IgD-negative memory B cell (primary cell): ENCODE measurements around the gene SAMD4B. TPM values are rescaled to one million over a fixed set of nuclear protein-coding genes. Genes with fewer than 3 reads are reported as not detected.

Experiments
- H3K27ac Mint-ChIP-seq, 3 donors: one replicate each; pipeline ENCODE4 v1.8.0; 2020 to 2022; ENCODE audit warnings: mild to moderate bottlenecking in 3 of 3, mixed read lengths in 3 of 3, moderate library complexity in 1 of 3
- H3K27me3 Mint-ChIP-seq: one replicate; pipeline ENCODE4 v1.8.0; 2021; ENCODE audit warnings: mixed read lengths
- H3K36me3 Mint-ChIP-seq: one replicate; pipeline ENCODE4 v1.8.0; 2020; ENCODE audit warnings: mild to moderate bottlenecking, mixed read lengths
- H3K4me1 Mint-ChIP-seq, 3 donors: one replicate each; pipeline ENCODE4 v1.8.0; 2020 to 2022; ENCODE audit warnings: mixed read lengths in 3 of 3, mild to moderate bottlenecking in 1 of 3
- H3K4me3 Mint-ChIP-seq, 4 donors: one replicate each; pipeline ENCODE4 v1.8.0; 2020 to 2022; ENCODE audit warnings: mild to moderate bottlenecking in 4 of 4, mixed read lengths in 4 of 4, moderate library complexity in 3 of 4
- H3K9me3 Mint-ChIP-seq, 3 donors: one replicate each; pipeline ENCODE4 v1.8.0; 2020 to 2021; ENCODE audit warnings: mixed read lengths in 3 of 3, mild to moderate bottlenecking in 1 of 3
- polyA plus RNA-seq: library from polyadenylated mRNA; unstranded; fragments of 300-500 nt; fragmentation: Illumina TruSeq; gene quantifications from one replicate; pipeline ENCODE4 v1.2.3, GENCODE V29; 2021

The SAMD4B gene
- polyA plus RNA-seq, 1 donor from 2014 or later: 22.2 TPM

- peaks cover 0 to 2% (median 0%) of the 10 kb centered on the region in 3 donors for H3K9me3 Mint-ChIP-seq
- H3K36me3 Mint-ChIP-seq: peaks cover 19% of the 10 kb centered on the region
- peaks cover 29 to 35% (median 29%) of the 10 kb centered on the region in 3 donors for H3K4me1 Mint-ChIP-seq
- peak overlapping the region; percentile 95 to 99 (median 96) for H3K4me3 Mint-ChIP-seq
- peaks cover 2% of the 10 kb centered on the region for H3K27me3 Mint-ChIP-seq
- peak overlapping the region; percentile 99 to 100 (median 100) for H3K27ac Mint-ChIP-seq
Measured at GRCh38 chr19:39408392-39409207, 66.4 kb downstream of the SAMD4B start.

GRCh38 chr19:39409208-39410016 is 67.2 kb downstream of the SAMD4B start:
- peaks cover 19% of the 10 kb centered on the region for H3K36me3 Mint-ChIP-seq
- peak overlapping the region; percentile 100 for H3K27ac Mint-ChIP-seq
- peaks cover 2% of the 10 kb centered on the region for H3K27me3 Mint-ChIP-seq
- peaks cover 26 to 33% (median 32%) of the 10 kb centered on the region in 3 donors for H3K4me1 Mint-ChIP-seq
- H3K9me3 Mint-ChIP-seq: peaks cover 0 to 2% (median 0%) of the 10 kb centered on the region in 3 donors
- peak overlapping the region; percentile 96 to 99 (median 97) for H3K4me3 Mint-ChIP-seq

GRCh38 chr19:39410017-39410830 is 68.0 kb downstream of the SAMD4B start:
- Mint-ChIP-seq H3K36me3 (peaks cover 19% of the 10 kb centered on the region), H3K4me3 (peak overlapping the region; percentile 94 to 97 (median 96)), H3K9me3 (peaks cover 0 to 2% (median 0%) of the 10 kb centered on the region in 3 donors), H3K27me3 (peaks cover 2% of the 10 kb centered on the region), H3K4me1 (peaks cover 26 to 30% (median 29%) of the 10 kb centered on the region in 3 donors), H3K27ac (peak overlapping the region; percentile 100)

DNA sequence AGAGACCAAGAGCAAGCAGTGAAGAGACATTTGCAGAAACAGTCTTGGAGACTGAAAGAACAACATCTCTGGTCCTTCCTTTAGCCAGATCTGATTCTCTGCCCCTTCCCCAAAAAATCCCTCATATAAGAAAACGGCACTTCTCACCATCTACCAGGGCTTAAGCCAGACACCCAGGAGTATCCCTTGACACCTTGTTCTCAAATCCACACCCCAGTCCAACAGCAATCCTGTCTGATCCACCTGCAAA is 68.5 kb downstream of the SAMD4B start:
- H3K27me3 Mint-ChIP-seq: peaks cover 2% of the 10 kb centered on the region
- H3K4me1 Mint-ChIP-seq: peaks cover 23 to 27% (median 26%) of the 10 kb centered on the region in 3 donors
- peak overlapping the region; percentile 100 for H3K27ac Mint-ChIP-seq
- peaks cover 19% of the 10 kb centered on the region for H3K36me3 Mint-ChIP-seq
- H3K4me3 Mint-ChIP-seq: peak overlapping the region; percentile 94 to 97 (median 96)
- peaks cover 0 to 2% (median 0%) of the 10 kb centered on the region in 3 donors for H3K9me3 Mint-ChIP-seq

GRCh38 chr19:39411081-39411831 is 69.0 kb downstream of the SAMD4B start:
- peaks cover 19% of the 10 kb centered on the region for H3K36me3 Mint-ChIP-seq
- H3K4me1 Mint-ChIP-seq: peaks cover 23 to 25% (median 24%) of the 10 kb centered on the region in 3 donors
- H3K4me3 Mint-ChIP-seq: peak overlapping the region; percentile 94 to 97 (median 96)
- peaks cover 0 to 2% (median 0%) of the 10 kb centered on the region in 3 donors for H3K9me3 Mint-ChIP-seq
- peak overlapping the region; percentile 100 for H3K27ac Mint-ChIP-seq
- peaks cover 2% of the 10 kb centered on the region for H3K27me3 Mint-ChIP-seq

DNA sequence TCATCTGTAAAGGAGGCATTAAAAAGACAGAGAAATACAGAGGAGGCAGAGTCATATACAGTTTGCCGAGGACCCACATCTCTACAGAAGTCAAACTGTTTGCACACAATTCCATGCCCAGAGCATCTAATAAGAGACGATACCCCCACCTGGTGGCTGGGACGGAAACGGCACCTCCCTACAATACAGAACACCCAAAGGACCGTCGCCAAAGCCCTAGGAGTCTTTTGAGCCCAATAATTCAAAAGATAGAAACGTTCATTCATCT is 69.5 kb downstream of the SAMD4B start:
- Mint-ChIP-seq H3K27ac (peak overlapping the region; percentile 100), H3K36me3 (peaks cover 19% of the 10 kb centered on the region), H3K9me3 (peaks cover 0 to 2% (median 0%) of the 10 kb centered on the region in 3 donors), H3K4me1 (peaks cover 23 to 25% (median 23%) of the 10 kb centered on the region in 3 donors), H3K27me3 (peaks cover 2% of the 10 kb centered on the region), H3K4me3 (peak overlapping the region; percentile 94 to 97 (median 96))

GRCh38 chr19:39412100-39412866 is 70.1 kb downstream of the SAMD4B start, which contains the start of gene PLEKHG2:
PLEKHG2 (plus strand) TSS chr19:39412669; CDS start chr19:39414087, 1,418 bp downstream.
- Mint-ChIP-seq H3K27me3 (peaks cover 2% of the 10 kb centered on the region), H3K36me3 (peaks cover 15% of the 10 kb centered on the region), H3K9me3 (peaks cover 0 to 2% (median 0%) of the 10 kb centered on the region in 3 donors), H3K4me1 (peaks cover 23 to 25% (median 24%) of the 10 kb centered on the region in 3 donors), H3K4me3 (peak within 1 kb of the TSS; percentile 94 to 97 (median 96)), H3K27ac (peak within 1 kb of the TSS; percentile 100)

GRCh38 chr19:39412867-39413271 is 70.6 kb downstream of the SAMD4B start:
- Mint-ChIP-seq H3K27ac (peak overlapping the region; percentile 100), H3K9me3 (peaks cover 0 to 2% (median 0%) of the 10 kb centered on the region in 3 donors), H3K36me3 (peaks cover 14% of the 10 kb centered on the region), H3K4me1 (peaks cover 23 to 26% (median 25%) of the 10 kb centered on the region in 3 donors), H3K27me3 (peaks cover 2% of the 10 kb centered on the region), H3K4me3 (peak overlapping the region; percentile 94 to 97 (median 96))

- peaks cover 0 to 2% (median 0%) of the 10 kb centered on the region in 3 donors for H3K9me3 Mint-ChIP-seq
- H3K27ac Mint-ChIP-seq: peak overlapping the region; percentile 100
- H3K27me3 Mint-ChIP-seq: peaks cover 2% of the 10 kb centered on the region
- H3K4me1 Mint-ChIP-seq: peaks cover 23 to 26% (median 25%) of the 10 kb centered on the region in 3 donors
- peak overlapping the region; percentile 94 to 97 (median 96) for H3K4me3 Mint-ChIP-seq
- peaks cover 10% of the 10 kb centered on the region for H3K36me3 Mint-ChIP-seq
Measured at GRCh38 chr19:39413272-39413910, 71.2 kb downstream of the SAMD4B start.

- peaks cover 23 to 25% (median 24%) of the 10 kb centered on the region in 3 donors for H3K4me1 Mint-ChIP-seq
- peaks cover 4% of the 10 kb centered on the region for H3K36me3 Mint-ChIP-seq
- peaks cover 2% of the 10 kb centered on the region for H3K27me3 Mint-ChIP-seq
- H3K4me3 Mint-ChIP-seq: peak overlapping the region; percentile 81 to 94 (median 85)
- peaks cover 0 to 2% (median 0%) of the 10 kb centered on the region in 3 donors for H3K9me3 Mint-ChIP-seq
- H3K27ac Mint-ChIP-seq: peak overlapping the region; percentile 80 to 100 (median 95)
Measured at GRCh38 chr19:39413911-39414608, 71.8 kb downstream of the SAMD4B start.

DNA sequence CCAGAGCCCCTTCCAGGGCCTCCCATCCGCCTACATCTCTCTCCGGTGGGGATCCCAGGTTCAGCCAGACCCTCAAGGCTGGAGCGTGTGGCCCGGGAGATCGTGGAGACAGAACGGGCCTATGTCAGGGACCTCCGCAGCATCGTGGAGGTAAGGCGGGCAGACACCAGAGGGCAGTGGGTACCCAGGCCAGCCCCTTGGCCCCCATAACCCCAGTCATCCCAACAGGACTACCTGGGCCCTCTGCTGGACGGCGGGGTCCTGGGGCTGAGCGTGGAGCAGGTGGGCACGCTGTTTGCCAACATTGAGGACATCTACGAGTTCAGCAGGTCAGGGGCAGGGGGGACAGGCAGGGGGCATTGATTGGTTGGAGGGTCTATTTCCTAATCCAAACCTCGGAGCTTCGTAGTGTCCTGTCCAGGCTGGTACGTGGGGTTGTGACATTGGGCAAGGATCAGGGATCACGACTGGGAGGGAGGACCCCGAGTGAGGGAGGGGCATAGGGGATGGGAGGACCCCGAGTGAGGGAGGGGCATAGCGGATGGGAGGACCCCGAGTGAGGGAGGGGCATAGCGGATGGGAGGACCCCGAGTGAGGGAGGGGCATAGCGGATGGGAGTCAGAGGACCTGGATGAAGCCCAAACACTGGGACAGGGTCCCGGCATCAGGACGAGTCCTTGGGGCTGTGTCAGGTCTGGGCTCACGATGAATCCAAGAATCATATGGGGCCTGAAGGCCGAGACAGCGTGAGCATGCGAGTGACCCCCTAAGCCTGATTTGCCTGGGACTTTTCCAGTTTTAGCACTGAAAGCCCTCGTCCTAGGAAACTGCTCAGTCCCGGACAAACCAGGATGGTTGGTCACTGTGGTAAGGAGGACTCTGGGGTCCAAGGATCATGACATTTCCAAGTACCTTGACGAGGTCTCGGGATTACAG is 73.2 kb downstream of the SAMD4B start:
- peaks cover 22 to 24% (median 23%) of the 10 kb centered on the region in 3 donors for H3K4me1 Mint-ChIP-seq
- H3K27me3 Mint-ChIP-seq: peaks cover 2% of the 10 kb centered on the region
- peak overlapping the region in 2 of 3 donors; percentile 74 to 95 for H3K27ac Mint-ChIP-seq
- H3K36me3 Mint-ChIP-seq: peaks cover 4% of the 10 kb centered on the region
- peak overlapping the region in 3 of 4 donors; percentile 35 to 83 (median 46) for H3K4me3 Mint-ChIP-seq
- peaks cover 0 to 2% (median 0%) of the 10 kb centered on the region in 3 donors for H3K9me3 Mint-ChIP-seq
